GM18907 (cell line): ENCODE measurements around the gene YIPF4.
"Not testable (repeated sequence)": the region's sequence is repeated elsewhere in the genome, so short reads cannot be mapped to it uniquely, and the experiment has no call there.

ENCODE experiments used
- ATAC-seq: cut with Tn5 transposase; IDR thresholded peaks from one replicate; pipeline ENCODE4 v1.9.1; 2021; ENCODE audit warnings: mild to moderate bottlenecking, moderate library complexity; ENCODE audit not compliant: unreplicated experiment

Gene YIPF4

DNA sequence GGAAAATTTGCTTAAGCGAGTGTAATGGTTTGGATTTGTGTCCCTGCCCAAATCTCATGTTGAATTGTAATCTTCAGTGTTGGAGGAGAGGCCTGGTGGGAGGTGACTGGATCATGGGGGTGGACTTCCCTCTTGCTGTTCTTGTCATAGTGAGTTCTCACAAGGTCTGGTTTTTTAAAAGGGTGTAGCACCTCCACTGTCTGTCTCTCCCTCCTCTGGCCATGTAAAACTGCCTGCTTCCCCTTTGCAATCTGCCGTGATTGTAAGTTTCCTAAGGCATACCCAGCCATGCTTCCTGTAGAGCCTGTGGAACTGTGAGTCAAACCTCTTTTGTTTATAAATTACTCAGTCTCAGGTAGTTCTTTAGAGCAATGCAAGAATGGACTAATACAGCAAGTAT is 6.6 kb downstream of the YIPF4 start:
- no peak for ATAC-seq

DNA sequence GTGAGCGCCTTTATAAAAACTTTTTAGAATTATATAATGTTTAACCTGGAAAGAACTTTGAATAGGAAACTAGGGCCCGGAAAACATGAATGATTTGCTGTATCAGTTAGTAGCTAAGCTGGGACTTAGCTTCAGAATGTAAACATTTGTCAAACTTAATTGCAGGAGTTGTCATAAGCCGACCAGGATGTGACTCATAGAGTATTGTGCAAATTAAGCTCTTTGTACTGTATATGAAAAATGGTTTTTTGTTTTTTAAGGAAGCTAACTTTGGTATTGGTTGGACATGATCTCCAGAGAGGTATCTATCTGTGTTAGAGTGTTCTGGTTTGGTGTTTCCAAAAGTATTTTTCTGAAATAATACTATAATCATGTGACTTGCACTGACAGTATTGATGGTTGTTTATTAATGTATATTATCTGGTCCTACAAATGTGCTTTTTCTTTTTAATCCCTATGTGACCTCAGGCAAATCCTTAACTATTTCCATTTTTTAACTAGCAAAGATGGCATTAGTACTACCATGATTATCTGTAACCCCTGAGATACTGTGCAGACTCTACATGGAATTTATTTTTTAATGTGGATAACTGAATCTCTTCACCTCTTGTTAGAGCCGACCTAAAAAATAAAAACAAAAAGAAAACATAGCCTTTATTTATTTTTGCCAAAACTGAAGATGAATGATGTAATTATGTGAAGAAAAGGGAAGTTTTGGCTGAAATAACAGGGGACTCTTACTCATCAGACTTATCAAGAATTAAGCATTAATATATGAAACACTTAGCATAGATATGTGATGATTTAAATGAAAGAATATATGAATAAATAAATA is 11.7 kb downstream of the YIPF4 start:
- no peak for ATAC-seq

DNA sequence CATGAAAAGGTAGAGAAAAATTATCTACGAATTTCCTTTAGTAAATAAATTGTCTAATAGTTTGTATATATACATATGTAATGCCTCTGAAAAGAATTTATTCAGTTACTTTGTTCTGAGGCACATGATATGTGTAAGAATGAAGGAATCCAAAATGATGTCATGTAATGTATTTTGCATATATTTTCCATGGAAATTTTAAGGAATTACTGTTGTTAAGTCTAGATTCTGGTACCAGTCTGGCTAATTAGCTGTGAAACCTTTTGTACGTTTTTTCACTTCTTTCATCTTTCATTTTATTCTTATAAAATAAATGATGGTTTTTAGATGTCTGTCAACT is 12.3 kb downstream of the YIPF4 start:
- ATAC-seq, result no peak

DNA sequence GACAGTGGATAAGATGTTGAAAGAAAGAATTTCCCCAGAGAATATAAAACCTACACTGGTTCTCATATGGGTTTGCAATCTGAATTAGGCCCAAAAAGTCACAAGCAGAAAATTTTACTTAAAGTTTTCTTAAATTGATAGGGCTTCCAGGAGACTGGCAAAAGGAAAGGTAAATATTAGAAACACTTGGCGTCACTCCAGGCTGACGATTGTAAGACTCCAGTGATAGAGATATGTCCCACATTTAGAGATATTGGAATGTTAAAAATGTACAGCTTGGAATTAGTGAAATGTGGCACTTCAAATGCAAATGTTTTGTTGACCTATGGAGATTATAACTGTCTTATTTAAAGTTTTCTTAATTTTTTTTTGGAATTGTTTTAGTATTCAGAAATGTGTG is 14.0 kb downstream of the YIPF4 start:
- ATAC-seq, result no peak

DNA sequence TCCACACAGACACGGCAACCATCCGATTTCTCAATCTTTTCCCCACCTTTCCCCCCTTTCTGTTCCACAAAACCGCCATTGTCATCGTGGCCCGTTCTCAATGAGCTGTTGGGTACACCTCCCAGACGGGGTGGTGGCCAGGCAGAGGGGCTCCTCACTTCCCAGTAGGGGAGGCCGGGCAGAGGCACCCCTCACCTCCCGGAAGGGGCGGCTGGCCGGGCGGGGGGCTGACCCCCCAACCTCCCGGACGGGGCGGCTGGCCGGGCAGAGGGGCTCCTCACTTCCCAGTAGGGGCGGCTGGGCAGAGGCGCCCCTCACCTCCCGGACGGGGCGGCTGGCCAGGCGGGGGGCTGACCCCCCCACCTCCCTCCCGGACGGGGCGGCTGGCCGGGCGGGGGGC is 15.8 kb downstream of the YIPF4 start:
- ATAC-seq, result not testable (repeated sequence)

DNA sequence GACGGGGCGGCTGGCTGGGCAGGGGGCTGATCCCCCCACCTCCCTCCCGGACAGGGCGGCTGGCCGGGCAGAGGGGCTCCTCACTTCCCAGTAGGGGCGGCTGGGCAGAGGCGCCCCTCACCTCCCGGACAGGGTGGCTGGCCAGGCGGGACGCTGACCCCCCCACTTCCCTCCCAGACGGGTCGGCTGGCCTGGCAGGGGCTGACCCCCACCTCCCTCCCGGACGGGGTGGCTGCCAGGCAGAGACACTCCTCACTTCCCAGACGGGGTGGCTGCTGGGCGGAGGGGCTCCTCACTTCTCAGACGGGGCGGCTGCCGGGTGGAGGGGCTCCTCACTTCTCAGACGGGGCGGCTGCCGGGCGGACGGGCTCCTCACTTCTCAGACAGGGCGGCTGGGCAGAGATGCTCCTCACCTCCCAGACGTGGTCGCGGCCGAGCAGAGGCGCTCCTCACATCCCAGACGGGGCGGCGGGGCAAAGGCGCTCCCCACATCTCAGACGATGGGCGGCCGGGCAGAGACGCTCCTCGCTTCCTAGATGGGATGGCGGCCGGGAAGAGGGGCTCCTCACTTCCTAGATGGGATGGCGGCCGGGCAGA is 16.4 kb downstream of the YIPF4 start:
- ATAC-seq, result not testable (repeated sequence)

DNA sequence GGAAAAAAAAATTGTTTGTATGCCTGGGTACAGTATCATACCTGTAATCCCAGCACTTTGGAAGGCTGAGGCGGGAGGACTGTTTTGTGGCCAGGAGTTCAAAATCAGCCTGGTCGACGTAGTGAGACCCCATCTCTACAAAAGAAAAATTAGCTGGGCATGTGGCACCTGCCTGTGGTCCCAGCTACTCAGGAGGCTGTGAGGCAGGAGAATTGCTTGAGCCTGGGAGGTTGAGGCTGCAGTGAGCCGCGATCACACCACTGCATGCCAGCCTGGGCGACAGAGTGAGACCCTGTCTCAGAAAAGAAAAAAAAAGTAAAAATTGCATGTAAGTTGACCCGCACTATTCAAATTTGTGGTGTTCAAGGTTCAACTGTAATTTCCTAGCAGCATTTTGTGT is 32.9 kb downstream of the YIPF4 start:
- no peak for ATAC-seq

DNA sequence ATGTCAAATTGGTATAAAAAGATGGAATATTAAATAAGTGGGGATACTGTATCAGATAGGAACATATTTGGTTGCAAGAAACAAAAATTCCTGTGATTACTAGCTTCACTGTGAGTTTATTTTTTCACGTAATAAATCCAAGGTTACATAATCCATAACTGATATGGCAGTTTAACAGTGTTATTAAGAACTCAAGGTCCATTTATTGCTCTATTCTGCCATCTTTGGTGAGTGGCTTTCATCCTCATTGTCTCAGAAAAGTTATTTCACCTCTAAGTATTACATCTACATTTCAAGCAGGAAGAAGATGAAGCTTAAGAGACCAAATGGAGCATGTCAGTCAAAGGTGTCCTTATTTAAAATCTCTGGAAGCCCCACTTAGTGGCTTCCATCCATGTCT is 37.2 kb downstream of the YIPF4 start:
- ATAC-seq, result no peak

DNA sequence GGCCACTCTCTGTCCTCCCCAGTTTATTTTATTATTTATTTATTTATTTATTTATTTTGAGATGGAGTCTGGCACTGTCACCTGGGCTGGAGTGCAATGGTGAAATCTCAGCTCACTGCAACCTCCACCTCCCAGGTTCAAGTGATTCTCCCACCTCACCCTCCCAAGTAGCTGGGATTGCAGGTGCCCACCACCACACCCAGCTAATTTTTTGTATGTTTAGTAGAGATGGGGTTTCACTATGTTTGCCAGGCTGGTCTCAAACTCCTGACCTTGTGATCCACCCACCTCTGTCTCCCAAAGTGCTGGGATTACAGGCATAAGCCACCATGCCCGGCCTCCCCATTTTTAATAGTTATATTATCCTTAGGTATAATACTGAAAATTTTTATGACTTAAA is 51.0 kb downstream of the YIPF4 start:
- not testable (repeated sequence) for ATAC-seq

DNA sequence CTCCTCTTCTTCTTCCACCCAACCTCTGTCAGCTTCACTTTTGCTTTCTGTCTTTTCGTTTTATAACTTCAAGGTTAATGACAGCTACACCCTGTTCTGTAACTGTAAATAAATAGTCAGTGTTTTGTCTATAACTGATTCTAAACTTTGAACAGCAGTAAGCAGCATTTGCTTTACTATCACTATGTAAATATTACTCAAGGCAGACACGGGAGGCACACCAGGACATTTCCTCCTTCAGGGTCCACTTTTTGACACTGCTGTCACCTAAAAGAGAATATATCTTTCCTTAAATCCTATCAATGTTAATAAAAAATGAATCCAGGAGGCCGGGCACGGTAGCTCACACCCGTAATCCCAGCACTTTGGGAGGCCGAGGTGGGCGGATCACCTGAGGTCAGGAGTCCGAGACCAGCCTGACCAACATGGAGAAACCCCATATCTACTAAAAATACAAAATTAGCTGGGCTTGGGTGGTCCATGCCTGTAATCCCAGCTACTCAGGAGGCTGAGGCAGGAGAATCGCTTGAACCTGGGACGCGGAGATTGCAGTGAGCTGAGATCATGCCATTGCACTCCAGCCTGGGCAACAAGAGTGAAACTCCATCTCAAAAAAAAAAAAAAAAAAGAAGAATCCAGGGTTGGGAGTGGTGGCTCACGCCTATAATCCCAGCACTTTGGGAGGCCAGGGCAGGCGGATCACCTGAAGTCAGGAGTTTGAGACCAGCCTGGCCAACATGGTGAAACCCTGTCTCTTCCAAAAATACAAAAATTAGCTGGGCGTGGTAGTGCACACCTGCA is 51.7 kb downstream of the YIPF4 start:
- not testable (repeated sequence) for ATAC-seq

DNA sequence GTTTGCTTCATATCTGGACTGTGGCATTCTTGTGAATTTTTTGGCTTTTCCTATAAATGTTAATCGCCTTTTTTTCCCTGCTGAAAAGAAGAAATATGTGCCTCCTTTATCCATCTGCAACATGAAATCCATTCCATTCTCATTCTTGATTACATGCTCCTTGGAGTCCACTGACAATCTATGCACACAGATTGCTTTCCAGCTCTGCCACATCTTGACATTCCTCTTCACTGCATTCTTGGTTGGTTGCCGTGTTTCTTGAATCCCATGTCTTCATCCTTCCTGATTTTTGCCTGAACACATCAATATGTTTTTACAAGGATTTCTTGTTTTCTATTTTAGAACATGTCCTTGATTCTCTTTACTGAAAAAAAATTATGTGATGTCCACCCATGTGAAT is 52.4 kb downstream of the YIPF4 start:
- ATAC-seq, result no peak

DNA sequence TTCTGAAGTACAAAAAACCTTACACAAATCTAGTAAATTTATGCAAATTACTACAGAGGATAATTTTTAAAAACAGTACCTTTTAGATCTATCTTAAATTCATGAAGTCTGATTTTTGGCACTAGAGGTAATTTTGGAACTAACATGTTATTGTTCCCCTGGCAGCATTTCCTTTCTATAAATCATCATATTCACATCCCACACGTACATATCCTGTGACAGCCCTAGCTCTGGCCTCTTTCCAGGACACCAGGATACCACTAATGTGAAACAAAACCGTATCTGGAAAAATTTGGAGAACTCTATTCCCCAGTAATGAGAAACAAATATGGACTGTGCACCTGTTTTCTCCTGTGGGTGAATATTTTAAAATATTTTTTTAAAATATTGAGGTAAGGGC is 65.1 kb downstream of the YIPF4 start:
- ATAC-seq, result no peak

DNA sequence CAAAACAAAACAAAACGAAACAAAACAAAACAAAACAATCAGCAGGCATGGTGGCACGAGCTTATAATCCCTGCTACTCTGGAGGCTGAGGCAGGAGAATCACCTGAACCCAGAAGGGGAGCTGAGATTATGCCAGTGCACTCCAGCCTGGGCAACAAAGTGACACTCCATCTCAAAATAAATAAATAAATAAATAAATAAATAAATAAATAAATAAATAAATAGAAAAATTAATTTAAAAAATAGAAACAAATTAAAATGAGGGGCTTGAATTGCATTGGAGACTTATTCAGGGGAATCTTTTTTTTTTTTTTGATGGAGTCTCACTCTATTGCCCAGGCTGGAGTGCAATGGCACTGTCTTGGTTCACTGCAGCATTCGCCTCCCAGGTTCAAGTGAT is 73.1 kb downstream of the YIPF4 start:
- ATAC-seq, result not testable (repeated sequence)

DNA sequence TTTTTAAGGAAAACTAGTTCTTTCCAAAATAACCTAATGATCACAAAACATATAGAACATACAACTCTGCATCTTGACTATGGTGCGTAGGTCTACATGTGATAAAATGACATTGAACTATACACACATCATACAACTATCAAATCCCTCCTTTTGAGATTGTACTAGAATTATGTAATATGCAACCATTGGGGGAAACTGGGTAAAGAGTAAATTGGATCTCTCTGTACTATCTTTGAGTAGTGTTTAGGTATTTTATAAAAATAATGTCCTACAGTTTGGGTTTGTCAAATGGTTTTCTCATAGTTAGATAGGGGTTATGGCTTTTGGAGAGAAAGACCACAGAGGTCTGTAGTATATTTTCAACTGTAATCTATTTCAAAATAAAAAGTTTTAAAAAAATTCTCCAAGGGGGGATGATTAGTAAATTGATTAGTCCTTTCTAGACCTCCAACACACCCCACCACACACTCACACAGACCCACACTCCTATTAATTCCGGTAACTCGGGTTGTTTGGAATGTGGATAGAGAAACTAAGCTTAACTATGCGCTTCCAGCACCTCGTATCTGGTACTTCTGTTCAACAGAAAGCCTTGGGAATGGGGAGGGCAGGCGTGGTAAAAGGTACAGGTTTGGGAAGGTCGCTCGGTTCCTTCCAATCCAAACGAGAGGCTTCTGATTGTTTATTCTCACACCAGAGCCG is 78.4 kb downstream of the YIPF4 start:
- no peak for ATAC-seq

DNA sequence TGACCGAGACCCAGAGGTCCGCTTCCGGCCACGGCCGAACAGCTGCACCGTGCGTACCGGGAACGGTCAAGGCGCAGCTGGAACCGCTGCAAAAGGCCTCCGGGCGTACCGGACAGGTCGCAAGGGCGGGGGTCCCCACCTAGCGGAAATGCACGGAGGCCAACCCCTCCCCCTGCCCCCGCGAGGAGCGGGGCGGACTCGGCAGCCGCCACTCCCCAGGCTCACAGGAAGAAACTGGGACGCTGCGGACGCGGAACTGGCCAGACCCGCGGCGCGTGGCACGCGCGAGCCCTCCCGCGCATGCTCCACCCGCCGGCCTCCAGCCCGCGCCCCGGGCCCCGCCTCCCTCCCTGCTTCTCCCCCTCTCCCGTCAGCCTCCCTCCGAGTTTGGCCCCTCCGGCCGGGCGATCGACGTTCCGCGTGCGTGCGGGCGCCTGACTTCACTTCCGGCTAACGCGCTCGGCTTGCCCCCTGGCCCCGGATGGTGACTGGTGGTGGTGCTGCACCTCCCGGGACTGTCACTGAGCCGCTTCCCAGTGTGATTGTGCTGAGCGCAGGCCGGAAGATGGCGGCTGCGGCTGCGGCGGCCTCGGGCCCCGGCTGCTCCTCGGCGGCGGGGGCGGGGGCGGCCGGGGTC is 79.1 kb downstream of the YIPF4 start, which contains the start of gene BIRC6:
Gene BIRC6 (plus strand): TSS at position 343 of the 637 bp plus-strand sequence. CDS start 139 bp downstream, at position 482.
- peak; percentile 90 for ATAC-seq

DNA sequence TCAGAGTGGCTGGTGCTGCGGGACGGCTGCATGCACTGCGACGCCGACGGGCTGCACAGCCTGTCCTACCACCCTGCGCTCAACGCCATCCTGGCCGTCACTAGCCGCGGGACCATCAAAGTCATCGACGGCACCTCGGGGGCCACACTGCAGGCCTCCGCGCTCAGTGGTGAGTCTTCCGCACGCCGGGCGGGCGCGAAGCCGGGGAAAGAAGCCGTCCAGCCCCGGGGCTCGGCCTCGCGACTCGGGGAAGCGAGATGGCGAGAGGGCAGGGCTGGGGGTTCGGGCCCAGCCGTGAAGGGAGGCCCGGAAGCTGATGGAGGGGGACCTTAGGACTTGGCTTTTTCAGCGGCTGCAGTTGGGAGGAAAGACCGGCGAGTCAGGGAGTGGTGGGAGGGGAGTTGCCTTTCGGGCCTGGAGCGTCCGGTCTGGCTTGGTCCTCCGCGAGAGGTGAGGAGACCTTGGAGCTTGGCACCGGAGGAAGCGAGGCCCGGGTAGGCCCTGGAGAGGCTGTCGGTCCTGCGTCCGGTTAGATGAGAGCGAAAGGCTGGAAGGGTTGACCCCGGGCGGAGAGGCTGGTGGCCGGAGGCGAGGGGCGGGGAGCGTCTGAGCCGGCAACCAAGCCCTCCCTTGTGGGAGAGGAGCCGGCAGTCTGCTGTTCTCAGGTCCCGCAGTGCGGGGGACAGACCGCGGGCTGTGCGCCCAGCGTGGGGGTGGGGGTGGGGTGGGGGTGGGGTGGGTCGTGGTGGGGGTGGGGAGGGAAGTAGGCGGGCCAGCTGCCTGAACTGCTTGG is 79.8 kb downstream of the YIPF4 start:
- ATAC-seq, result peak; percentile 22

DNA sequence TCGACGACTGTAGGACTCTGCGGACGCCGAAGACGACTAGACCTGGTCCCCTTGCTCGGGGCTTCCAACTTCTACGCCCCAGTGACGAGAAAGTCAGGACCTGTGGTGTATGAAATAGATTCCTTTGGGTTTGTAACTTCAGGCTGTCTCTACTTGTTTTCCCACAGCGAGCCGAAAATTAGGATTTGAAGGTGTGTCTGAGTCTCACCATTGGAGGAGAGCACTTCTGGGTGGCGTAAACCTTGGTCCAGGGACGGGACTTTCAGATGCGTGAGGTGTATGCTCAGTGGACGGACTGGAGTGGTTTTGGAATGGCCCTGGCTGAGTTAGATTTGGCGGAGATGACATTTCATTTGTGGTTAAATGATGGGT is 80.4 kb downstream of the YIPF4 start:
- ATAC-seq, result no peak

DNA sequence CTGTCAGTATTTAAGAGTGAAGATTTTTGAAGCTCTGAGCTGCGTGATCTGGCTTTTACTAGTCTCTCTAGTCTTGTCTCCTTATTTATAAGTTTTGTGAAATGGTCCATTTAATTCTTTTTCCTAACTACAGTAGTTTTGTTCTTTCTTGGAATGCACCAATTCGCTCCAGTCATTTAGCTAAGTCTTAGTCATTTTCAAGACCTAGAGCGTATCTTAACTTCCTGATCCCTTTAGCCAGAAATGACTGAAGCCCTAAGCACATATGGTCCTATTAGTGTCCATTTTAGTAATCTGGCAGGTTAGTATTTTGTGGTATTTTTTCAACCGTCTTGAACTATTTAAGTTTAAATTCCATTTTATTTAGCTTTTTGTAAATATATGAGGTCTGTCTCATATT is 82.7 kb downstream of the YIPF4 start:
- no peak for ATAC-seq

DNA sequence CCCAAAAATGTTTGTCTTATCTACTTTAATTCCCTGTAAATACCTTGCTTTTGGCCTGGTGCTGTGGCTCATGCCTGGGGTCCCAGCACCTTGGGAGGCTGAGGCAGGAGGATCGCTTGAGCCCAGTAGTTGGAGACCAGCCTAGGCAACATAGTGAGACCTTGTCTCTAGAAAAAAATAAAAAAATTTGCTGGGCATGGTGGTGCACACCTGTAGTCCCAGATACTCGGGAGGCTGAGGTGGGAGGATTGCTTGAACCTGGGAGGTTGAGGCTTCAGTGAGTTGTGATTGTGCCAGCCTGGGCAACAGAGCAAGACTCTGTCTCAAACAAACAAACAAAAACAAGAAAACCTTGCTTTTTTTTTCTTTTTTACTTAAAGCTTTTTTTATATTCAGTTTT is 85.3 kb downstream of the YIPF4 start:
- ATAC-seq, result not testable (repeated sequence)

DNA sequence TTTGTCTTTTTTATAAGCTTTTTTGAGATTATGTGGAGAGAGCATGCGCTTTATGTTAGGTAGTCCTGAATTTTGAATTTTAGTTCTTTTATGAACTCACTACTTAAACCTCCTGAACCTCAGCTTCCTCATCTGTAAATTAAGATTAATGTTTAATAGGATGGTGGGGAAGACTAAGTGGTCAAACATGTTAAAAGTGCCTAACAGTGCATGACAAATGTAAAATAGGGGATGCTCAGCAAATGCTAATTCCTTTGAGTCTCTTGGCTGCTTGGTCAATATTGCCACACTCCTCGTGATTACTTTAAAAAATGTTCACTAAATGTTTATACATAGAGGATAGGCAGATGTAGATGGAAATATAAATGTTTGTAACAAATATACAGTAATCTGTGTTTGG is 85.9 kb downstream of the YIPF4 start:
- peak; percentile 74 for ATAC-seq
